22Rv1 (cell line): Measurements from ENCODE around the gene ITPKB.

ENCODE experiments used
- ZFX ChIP-seq: fragments of 450-650 bp; IDR thresholded peaks from 2 replicates; pipeline ENCODE4 v1.6.1; 2017; ENCODE audit warnings: antibody characterized with exemption, borderline replicate concordance
- TF ChIP-seq, protein P1 (sequence below): fragments of 450-650 bp; IDR thresholded peaks from 2 replicates; pipeline ENCODE4 v1.5.1; 2017; ENCODE audit warnings: mild to moderate bottlenecking

DNA sequence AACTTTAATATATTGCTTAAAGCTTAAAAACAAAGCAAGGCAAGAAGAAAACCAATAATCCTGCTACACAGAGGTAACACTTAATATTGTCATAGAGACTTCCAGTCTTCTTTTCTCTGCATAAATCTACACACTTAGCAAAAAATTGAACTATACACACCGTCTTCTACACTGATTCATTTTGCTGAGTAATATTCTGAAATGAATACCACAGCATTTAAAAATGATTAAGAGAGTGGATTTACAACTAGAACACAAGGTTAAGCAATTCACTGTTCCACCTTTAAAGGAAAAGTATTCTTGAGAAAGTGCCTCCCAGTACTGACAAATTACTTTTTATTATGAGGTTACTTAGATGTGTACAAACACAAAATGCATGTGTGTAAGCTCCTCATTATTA is 22.2 kb upstream of the ITPKB start:
- TF ChIP-seq, protein P1, sequence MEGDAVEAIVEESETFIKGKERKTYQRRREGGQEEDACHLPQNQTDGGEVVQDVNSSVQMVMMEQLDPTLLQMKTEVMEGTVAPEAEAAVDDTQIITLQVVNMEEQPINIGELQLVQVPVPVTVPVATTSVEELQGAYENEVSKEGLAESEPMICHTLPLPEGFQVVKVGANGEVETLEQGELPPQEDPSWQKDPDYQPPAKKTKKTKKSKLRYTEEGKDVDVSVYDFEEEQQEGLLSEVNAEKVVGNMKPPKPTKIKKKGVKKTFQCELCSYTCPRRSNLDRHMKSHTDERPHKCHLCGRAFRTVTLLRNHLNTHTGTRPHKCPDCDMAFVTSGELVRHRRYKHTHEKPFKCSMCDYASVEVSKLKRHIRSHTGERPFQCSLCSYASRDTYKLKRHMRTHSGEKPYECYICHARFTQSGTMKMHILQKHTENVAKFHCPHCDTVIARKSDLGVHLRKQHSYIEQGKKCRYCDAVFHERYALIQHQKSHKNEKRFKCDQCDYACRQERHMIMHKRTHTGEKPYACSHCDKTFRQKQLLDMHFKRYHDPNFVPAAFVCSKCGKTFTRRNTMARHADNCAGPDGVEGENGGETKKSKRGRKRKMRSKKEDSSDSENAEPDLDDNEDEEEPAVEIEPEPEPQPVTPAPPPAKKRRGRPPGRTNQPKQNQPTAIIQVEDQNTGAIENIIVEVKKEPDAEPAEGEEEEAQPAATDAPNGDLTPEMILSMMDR = no peak
- no peak for TF ChIP-seq ZFX
